ENCODE measurements around the gene NGDN.

Gene NGDN

DNA sequence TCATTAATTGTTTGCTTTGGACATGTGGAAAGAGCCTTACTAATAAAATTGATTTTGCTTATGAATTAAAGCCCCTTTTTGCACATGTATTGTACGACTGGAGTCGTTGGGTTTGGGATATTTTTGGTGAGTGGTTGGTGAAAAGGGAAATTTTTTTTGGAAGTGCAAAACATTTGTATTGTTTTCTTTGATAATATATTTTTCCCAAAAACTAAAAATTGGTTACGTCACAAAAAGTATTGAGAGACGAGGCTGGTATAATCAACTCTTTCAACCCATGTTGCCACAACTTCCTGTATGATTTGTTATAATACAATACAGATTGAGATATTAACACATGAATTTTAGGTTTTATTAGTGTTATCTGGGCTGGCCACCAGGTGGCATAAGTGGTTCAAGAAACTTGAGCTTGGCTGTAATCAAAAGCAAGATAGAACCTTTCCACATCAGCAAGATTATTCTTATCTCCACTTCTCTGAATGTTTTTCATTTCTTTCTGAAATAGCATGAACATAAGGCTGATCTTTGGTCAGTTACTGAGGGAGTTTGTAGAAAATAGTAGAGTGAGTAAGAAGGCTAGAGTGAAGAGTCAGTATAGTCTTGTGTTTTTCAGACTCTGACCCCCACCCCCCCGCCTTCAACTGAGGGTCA lies 8.7 kb downstream of the NGDN start:
- peak; percentile 55 for DNase-seq

DNA sequence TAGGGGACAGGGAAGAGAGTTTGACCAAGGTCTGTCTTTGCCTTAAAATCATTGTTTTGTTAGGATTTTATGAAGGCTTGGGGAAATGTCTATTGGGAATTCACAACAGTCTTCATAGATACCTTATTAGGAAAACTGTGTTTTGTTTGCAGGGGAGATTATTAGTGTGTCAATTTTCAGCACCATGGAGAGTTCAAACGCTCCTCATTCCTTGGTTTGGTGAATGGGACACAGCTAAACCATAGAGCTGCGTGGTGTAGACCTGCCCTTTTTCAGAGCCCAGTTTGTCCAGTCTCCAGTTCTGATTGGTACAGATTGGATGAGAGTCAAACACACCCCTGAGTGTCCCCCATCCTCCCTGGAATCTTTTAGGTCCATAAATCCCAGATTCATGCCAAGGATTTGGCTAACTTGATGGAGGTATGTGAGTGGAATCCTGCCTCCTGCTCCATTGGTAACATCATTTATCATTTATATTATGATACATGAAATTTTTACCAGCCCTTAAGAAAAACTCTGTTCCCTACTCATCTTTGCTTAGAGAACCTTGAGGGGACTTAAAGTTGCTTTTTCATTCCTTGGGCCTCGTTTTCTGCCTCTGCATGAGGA lies 12.0 kb downstream of the NGDN start:
- no peak for DNase-seq

DNA sequence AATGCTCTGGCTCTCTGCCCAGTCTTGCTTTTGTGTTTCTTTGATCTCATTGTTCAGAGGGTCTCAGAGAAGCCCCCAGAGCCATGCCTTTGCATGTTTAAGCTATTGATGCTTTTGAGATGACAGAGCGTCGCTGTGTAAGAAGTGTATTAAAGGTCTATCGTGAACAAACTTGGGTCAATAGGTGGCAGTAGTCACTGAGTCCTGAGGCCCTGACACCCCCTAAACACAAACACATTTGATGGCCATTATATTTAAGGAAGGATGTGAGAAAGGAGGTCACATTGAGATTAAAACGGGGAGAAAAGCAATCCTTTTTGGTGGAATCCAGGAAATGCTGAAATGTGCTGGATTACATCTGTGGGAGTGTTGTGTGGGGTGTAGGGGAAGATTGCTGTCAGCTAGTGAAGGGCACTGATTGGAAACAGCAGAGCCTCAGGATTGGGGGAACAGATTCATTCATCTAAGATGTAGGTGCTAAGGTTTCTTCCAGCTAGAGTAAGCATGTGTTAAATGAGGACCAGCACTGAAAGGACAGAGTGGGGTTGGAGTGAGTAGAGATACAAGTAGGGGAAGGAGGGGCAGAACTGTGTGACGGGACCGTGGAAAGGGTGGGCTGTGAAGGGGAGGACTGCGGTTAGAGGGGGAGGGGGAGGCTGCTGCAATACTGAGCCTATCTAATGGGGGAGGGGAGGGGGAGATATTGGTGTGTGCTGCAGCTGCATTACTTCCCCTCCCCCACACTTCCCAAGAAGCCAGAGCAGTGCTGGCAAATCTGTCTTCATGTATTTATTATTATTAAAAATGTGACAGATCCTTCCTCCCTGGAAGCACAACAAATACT lies 12.7 kb downstream of the NGDN start:
- peak; percentile 28 for DNase-seq

DNA sequence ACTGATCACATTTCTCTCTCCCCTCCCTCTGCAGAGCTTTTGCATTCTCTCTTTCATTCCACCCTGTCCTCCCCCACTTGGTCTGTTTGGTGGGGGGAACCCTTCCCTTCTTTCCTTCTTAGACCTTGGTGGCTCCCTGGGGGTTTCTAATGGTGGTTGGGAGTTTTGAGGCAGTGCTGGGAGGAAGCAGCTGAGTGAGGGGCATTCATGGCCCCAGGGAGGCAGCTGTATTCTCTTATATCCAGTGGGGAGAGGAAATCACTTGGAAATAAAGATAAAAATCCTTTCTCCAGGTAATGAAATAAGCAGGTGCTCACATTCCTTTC lies 13.3 kb downstream of the NGDN start:
- no peak for DNase-seq

DNA sequence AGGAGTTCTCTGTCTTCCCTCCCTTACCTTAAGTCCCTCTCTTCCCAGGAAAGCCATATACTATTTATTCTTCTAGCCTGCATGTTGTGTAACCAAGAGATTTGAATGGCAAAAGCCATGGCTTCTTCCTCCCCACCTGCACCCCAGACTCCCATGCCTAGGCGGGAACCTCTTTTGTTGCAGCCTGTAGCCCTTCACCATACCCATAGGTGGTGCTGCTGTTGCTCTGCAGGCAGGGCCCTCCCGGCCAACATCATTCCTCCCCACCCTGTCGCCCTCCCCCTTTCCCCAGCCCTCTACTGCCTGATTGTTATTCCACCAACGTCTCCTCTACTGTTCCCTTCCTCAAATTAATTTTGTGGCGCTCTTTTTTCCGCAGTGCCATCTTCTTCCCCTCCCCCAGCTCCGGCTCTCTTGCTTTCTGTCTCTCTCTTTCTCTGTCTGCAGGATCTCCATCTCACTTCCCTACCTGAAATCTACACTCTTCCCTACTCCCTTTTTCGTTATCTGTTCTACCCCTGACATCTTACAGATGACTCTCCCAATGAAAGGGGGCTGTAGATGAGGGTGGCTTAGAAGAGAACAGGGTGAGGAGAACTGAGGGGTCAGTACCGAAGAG lies 13.8 kb downstream of the NGDN start:
- peak; percentile 79 for DNase-seq

- no peak for DNase-seq
These were observed 15.8 kb downstream of the NGDN start for GRCh38 chr14:23485326-23485725.

DNA sequence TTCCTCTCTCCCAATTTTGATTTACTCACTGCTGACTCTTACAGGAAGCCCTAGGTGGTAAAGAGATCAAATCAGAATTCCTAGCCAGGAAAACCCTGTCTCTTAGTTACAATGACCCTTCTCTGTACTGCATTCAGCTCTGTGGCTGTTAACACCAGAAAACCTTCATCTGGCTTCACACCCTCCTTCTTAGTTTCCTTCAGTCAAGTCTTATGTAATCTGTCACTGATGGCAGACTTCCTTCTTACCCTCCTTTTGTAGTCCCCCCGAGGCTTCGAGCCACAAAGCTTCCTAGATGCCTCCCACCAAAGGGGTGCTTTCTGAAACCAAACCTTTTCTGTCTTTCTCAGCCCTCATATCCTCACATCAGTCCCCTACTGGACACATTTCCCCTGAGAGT lies 16.5 kb downstream of the NGDN start:
- DNase-seq: no peak

GRCh38 chr14:23487216-23487615 lies 17.7 kb downstream of the NGDN start:
- DNase-seq: peak; percentile 21

DNA sequence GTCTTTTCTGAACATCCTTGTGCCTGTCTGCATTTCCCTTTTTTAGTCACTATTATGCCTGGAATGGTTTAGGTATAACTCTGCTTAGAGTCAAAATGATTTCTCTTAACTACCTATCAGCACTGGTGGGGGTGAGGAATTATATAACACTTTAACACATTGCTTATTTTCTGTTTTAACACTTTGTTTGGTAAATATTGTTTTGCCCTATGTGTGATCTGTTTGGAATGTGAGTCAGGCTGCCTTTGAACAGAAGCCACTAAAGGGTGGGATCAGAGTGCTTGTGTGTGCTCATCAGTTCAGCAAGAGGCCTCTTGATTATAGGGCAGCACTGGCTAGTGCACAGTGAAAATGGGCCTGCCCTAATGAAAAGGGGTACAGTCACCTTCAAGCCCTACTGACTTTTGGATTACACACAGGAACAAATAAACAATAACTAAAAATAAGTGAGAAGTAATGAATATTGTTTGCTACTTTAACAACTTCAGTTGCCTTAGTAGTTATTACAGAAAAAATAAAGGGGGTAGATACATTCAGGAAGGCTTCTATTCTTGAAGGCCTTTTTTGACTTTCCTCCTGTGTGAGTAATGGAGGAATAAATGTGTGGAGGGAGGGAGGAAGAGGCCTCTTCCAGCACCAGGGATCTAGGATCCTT lies 23.2 kb downstream of the NGDN start:
- DNase-seq: no peak

DNA sequence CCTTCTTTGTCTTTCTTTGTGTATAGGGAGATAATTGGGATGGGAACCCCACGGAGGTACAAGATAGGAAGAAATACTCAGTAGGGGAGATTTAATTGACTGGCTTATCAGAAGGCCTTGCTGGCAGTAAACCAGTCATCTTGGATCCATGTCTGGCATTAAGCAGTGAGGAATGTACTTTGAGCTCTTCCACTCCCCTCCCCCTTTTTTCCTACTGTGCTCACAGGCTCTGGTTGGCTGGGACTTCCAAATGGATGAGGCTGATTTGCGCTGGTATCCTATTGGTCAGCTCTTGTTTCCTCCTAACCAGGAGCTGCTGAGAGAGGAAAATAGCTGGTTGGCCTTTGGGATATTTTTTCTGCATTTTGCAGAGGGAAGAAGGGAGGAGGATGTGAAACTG lies 24.7 kb downstream of the NGDN start:
- no peak for DNase-seq

GRCh38 chr14:23512156-23512555 lies 42.7 kb downstream of the NGDN start:
- peak; percentile 28 for DNase-seq

DNA sequence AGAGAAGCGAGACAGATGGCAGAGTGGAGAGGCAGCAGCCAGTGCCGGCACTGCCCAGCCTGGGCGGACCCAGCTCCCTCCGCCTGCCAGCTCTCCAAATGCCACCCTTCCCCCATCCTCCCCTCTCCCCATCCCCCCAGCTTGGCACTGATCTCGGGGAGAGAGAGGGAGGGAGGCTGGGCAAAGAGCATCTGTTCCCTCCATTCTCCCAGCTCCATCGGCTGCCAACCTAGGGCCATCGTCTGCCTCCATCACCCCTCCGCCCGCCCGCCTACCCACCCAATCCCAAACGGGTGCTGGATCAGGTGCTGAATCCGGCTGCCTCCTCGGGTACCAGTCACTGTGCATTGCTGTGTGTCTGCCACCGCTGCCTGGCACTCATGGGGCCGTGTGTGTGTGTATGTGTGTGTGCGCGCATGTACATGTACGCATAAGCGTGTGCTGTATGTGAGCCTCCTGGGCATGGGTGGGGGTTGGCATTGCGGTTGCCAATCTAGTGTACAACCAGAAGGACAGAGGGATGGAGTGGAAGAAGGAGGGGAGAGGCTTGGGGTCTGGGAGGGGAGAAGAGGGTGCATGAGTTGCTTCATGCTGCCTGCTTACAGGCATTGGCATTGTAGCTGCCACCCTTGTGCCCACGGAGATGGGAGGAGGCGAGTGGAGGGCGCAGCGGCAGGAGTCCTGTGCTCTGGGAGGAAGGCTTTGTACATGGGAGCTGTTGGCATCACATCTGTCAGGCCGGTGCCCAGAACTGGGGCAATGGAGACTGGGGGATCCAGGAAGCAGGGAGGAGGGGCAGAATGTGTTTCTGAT lies 43.7 kb downstream of the NGDN start:
- DNase-seq: peak; percentile 90

DNA sequence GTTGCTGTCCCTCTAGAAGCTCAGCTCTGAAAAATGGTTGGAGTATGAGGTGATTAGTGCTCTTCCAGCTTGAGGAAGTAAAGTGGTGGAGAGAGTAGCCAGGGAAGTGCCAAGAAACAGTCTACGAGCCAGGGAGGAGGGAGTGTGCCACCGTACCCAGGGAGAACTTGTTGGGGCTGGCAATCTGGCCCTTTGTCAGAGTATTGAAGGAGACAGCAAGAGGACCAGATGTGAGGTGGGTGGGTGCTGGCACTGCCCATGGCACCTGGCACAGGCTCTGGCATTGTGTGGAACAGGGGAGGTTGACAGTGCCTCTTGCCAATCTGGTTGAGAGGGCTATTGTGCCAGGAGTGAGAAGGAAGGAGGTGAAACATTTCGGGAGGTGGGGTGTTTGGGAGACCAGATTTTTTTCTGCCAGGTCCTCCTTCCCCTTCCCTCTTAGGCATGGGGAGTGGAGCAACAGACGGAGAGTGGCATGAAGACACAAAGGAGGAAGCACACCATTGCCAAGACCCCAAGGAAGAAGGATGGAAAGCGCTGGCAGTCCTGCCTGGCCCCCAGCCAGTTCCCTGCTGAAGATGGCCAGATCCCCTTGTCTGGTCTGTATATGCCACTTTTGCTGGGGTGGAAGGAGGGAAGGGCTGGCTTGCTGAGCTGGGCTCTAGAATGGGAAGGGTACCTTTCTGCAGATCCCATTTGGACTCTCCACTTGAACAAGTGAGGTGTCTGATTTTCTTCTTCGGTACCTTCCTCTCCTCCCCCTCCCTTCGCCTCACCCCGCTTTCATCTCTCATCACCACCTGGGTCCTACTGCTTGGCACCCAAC lies 44.5 kb downstream of the NGDN start:
- peak; percentile 56 for DNase-seq

GRCh38 chr14:23514644-23514957 lies 45.1 kb downstream of the NGDN start:
- no peak for DNase-seq

GRCh38 chr14:23517650-23518326 lies 48.3 kb downstream of the NGDN start:
- no peak for DNase-seq

- no peak for DNase-seq
These were observed 49.2 kb downstream of the NGDN start for GRCh38 chr14:23518709-23519108.

- DNase-seq: peak; percentile 26
These were observed 51.5 kb downstream of the NGDN start for GRCh38 chr14:23520899-23521533.

- no peak for DNase-seq
These were observed 52.5 kb downstream of the NGDN start for GRCh38 chr14:23521785-23522640.

- no peak for DNase-seq
These were observed 53.2 kb downstream of the NGDN start for GRCh38 chr14:23522643-23523198.
